Body of pancreas (tissue), 4 donors: ENCODE data around the gene FRMPD3.

Experiments used
- CTCF ChIP-seq, 7 experiments: fragments of 450-650 bp in 4 of 7; fragments of 200-600 bp in 3 of 7; sonication (generic) in 3 of 7; IDR thresholded peaks; one replicate each; pipeline ENCODE4 v1.5.1; 2016 to 2019; ENCODE audit warnings: antibody characterized with exemption in 7 of 7
- POLR2A ChIP-seq, 3 donors: fragments of 450-650 bp; IDR thresholded peaks; one replicate each; pipeline ENCODE4 v1.6.1; 2016; ENCODE audit warnings: antibody characterized with exemption in 3 of 3, mild to moderate bottlenecking in 2 of 3

GRCh38 chrX:107445146-107445545, 4.3 kb upstream of the FRMPD3 start:
- TF ChIP-seq CTCF (IDR thresholded peaks at IDR 0.05) (no peak), POLR2A (IDR thresholded peaks at IDR 0.05) (no peak)
